ENCODE measurements around the gene DKK3. TPM values are rescaled to one million over a fixed set of nuclear protein-coding genes. Genes with fewer than 3 reads are reported as not detected.

DKK3 gene
- total and polyA plus RNA-seq, 7 donors = 2.8 to 10.5 (median 4.1) TPM

DNA sequence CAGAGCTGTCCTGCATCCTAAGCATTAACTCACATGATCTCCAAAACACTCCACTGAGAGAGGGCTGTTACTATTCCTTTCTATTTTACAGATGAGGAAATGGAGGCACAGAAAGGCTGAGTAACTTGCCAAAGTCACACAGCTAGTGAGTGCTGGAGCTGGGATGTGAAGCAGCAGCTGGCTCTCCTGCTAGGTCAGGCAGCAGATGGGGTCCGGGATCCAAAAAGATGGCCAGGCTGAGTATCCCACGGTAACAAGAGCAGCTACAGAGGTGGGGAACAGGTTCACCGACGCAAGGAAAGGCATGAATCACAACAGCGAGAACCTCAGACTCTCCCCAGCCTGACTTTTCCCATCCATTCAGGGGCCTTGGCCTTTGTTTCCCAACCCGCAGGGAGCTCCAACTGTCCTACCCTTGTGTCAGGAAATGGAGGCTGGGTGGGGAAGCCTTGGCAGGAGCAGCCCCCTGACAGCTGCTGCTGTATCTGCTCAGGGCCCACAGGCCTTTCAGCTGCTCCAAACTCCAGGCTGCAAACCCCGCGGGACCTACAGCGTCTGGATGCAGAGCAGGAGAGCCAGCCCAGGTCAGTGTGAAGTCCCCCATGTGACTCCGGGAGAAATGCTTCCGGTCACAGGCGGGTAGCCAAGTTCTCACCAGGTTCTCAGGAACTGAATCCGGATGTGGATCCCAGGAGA, 29.5 kb downstream of the DKK3 start:
- Histone ChIP-seq H3K4me3 (no peak overlapping the region), H3K36me3 (ENCODE audit: insufficient read depth in 1 of 2, low read depth in 1 of 2) (no peaks in the 10 kb centered on the region), H3K4me1 (peaks cover 20% of the 10 kb centered on the region), H3K27ac (peak overlapping the region; percentile 56), H3K9me3 (no peaks in the 10 kb centered on the region), H3K27me3 (ENCODE audit: insufficient read depth in 3 of 3, low read length in 2 of 3) (no peaks in the 10 kb centered on the region)
- intact Hi-C loops (cut with DNase I) = no loop called here
- WGBS, 3 donors = 12 to 37% (median 16%) methylated on average over 13 of the region's 13 CpGs
- DNase-seq (peak; percentile 80 to 90), ATAC-seq (peak; percentile 56 to 75 (median 69))
- TF ChIP-seq, protein P1, sequence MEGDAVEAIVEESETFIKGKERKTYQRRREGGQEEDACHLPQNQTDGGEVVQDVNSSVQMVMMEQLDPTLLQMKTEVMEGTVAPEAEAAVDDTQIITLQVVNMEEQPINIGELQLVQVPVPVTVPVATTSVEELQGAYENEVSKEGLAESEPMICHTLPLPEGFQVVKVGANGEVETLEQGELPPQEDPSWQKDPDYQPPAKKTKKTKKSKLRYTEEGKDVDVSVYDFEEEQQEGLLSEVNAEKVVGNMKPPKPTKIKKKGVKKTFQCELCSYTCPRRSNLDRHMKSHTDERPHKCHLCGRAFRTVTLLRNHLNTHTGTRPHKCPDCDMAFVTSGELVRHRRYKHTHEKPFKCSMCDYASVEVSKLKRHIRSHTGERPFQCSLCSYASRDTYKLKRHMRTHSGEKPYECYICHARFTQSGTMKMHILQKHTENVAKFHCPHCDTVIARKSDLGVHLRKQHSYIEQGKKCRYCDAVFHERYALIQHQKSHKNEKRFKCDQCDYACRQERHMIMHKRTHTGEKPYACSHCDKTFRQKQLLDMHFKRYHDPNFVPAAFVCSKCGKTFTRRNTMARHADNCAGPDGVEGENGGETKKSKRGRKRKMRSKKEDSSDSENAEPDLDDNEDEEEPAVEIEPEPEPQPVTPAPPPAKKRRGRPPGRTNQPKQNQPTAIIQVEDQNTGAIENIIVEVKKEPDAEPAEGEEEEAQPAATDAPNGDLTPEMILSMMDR (IDR thresholded peaks at IDR 0.05) = no peak

DNA sequence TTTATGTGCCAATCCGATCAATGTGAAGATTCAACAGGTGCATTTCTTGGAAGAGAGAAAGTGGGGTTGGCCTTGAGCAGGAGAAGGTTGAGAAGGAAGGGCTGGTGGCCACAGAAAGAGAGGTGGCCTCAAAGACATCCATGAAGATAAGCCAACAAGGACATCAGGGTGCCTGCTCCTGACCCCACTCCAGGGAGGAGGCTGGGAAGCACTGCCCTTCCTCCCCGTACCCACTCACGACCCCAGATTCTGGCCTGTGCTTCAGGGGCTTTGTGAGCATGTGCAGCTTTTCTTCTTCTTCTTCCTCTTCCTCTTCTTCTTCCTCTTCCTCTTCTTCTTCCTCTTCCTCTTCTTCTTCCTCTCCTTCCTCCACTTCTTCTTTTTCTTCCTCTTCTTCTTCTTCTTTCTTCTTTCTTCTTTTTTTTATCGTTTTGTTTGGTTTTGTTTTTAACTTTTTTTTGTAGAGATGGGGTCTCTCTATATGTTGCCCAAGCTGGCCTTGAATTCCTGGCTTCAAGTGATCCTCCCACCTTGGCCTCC, 30.3 kb downstream of the DKK3 start:
- 82 to 93% (median 84%) methylated on average over 4 of the region's 4 CpGs for WGBS, 3 donors
- peaks cover 26% of the 10 kb centered on the region for H3K4me1 ChIP-seq
- no peak for ATAC-seq
- peak overlapping the region; percentile 56 for H3K27ac ChIP-seq
- TF ChIP-seq, protein P1 (IDR thresholded peaks at IDR 0.05) = no peak
- intact Hi-C loops (cut with DNase I) = no loop called here
- no peak overlapping the region for H3K4me3 ChIP-seq
- H3K36me3 ChIP-seq (ENCODE audit: insufficient read depth in 1 of 2, low read depth in 1 of 2) = no peaks in the 10 kb centered on the region
- H3K9me3 ChIP-seq = no peaks in the 10 kb centered on the region
- DNase-seq = peak in 1 of 2 donors; percentile 35
- no peaks in the 10 kb centered on the region for H3K27me3 ChIP-seq (ENCODE audit: insufficient read depth in 3 of 3, low read length in 2 of 3)

DNA sequence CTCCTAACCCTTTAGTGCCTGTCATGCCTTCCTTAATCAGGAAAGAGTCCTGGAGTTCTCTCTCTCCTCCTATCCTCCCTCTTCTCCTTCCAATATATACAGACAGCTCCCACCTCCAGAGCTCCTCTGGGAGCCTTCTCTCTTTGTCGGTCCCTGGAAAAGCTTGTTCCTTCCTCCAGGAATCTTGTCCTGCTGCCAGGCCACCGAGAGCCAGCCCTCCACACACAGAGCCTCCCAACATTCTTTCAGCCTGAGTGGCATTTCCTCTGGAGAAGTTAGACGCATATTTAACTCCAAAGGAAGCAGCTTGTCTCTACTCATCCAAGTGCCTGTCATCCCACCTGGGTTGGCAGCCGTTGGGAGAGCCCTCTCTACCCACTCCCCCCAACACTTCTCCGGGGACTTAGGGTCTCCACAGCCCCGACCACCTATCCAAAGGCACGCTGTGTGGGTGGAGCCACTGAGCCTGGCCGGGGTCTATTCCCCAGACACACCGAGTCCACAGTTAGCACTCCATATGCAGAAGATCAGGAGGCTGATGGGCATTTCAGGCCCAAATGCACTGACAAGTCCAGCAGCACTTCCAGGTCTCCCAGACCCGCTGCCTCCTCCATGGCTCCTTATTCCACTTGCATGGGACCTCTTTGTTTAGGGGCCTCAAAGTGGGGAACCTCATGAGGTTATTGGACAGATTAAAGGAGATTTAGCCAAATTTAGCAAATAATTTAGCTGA, 31.1 kb downstream of the DKK3 start:
- H3K27me3 ChIP-seq (ENCODE audit: insufficient read depth in 3 of 3, low read length in 2 of 3) = no peaks in the 10 kb centered on the region
- ATAC-seq = peak in 3 of 4 donors; percentile 22 to 58 (median 24)
- peak overlapping the region; percentile 56 for H3K27ac ChIP-seq
- peaks cover 33% of the 10 kb centered on the region for H3K4me1 ChIP-seq
- peak; percentile 72 to 76 for DNase-seq
- H3K4me3 ChIP-seq = no peak overlapping the region
- no peaks in the 10 kb centered on the region for H3K9me3 ChIP-seq
- intact Hi-C loops (cut with DNase I) = no loop called here
- WGBS, 3 donors = 30 to 35% (median 33%) methylated on average over 10 of the region's 10 CpGs
- TF ChIP-seq, protein P1 (IDR thresholded peaks at IDR 0.05) = no peak
- H3K36me3 ChIP-seq (ENCODE audit: insufficient read depth in 1 of 2, low read depth in 1 of 2) = no peaks in the 10 kb centered on the region

DNA sequence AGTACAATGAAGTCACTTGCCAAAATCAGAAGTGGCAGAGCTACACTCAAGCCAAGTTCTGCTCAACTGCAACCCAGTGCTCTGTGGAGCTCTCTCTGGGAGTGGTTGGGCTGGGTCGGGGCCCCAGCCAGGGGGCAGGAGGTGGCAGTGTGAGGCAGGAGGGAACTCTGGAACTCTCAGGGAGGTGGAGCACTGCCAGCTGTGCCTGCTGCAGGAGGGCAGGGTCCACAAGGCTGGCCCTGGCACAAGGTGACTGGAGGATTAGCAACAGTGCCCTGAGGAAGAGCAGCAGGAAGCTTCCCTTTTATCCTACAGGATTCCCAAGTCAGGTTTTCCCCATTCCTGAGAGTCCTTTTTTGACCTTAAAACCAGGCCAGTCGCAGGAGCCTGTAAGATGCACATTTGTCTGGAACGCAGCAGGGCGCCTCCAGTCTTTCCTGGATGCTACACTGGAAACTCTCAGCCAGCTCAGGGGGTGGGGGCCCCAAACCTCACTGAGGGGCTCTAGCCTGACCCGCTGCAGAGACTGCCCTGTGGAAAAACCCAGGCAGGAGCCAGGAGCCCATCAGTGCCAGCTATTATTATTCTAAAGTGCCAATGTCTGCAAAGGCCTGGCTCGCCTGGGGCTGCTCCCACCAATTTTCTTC, 31.8 kb downstream of the DKK3 start:
- ATAC-seq = no peak
- Histone ChIP-seq H3K36me3 (ENCODE audit: insufficient read depth in 1 of 2, low read depth in 1 of 2) (no peaks in the 10 kb centered on the region), H3K4me3 (no peak overlapping the region), H3K4me1 (peaks cover 33% of the 10 kb centered on the region), H3K27me3 (ENCODE audit: insufficient read depth in 3 of 3, low read length in 2 of 3) (no peaks in the 10 kb centered on the region), H3K9me3 (no peaks in the 10 kb centered on the region), H3K27ac (peak overlapping the region; percentile 56)
- peak in 1 of 2 donors; percentile 43 for DNase-seq
- TF ChIP-seq, protein P1 (IDR thresholded peaks at IDR 0.05) = no peak
- 53 to 59% (median 54%) methylated on average over 6 of the region's 6 CpGs for WGBS, 3 donors
- intact Hi-C loops (cut with DNase I) = no loop called here
